WTC11 (cell line): Measurements from ENCODE around the gene MIDN. TPM values are rescaled to one million over a fixed set of nuclear protein-coding genes. Genes with fewer than 3 reads are reported as not detected.
A peak's percentile ranks its signal among the peaks of the same experiment; 100 is the strongest.

Experiments used
- ATAC-seq: fragments of 200-7000 bp; cut with Tn5 transposase; 2 replicates; pipeline ENCODE4 v1.10.0; 2021; ENCODE audit warnings: mild to moderate bottlenecking, moderate library complexity
- CTCF ChIA-PET: fragments of 300-600 bp; sonication (Branson Sonifier 250); formaldehyde crosslinking; loops from one replicate; lab custom pipeline; 2021; ENCODE audit warnings: antibody characterized with exemption; lab: Charles Lee
- POLR2A ChIA-PET: fragments of 350-600 bp; sonication (Branson Sonifier 250); formaldehyde crosslinking; loops from one replicate; lab custom pipeline; 2021; ENCODE audit warnings: antibody characterized with exemption; lab: Charles Lee
- DNase-seq: peaks from one replicate; pipeline ENCODE4 v3.0.0; 2021; ENCODE audit warnings: low spot score
- H3K27ac Mint-ChIP-seq: 2 replicates; pipeline ENCODE4 v1.8.0; 2021; ENCODE audit warnings: mixed read lengths
- H3K27me3 Mint-ChIP-seq: 2 replicates; pipeline ENCODE4 v1.8.0; 2021; ENCODE audit warnings: low read depth, mild to moderate bottlenecking, moderate library complexity, mixed read lengths
- H3K36me3 Mint-ChIP-seq: 2 replicates; pipeline ENCODE4 v1.8.0; 2021; ENCODE audit warnings: mixed read lengths
- H3K4me1 Mint-ChIP-seq: 2 replicates; pipeline ENCODE4 v1.8.0; 2022; ENCODE audit warnings: mixed read lengths
- H3K4me3 Mint-ChIP-seq: 2 replicates; pipeline ENCODE4 v1.8.0; 2021; ENCODE audit warnings: mild to moderate bottlenecking, moderate library complexity, mixed read lengths
- H3K9me3 Mint-ChIP-seq: 2 replicates; pipeline ENCODE4 v1.8.0; 2021; ENCODE audit warnings: mixed read lengths
- EMX1 ChIP-seq: fragments of 250-450 bp; sonication (Bioruptor Pico); IDR thresholded peaks from 2 replicates; pipeline ENCODE4 v1.8.0; 2021; ENCODE audit warnings: mild to moderate bottlenecking
- ETV6 ChIP-seq: sonication (generic); formaldehyde crosslinking; IDR thresholded peaks from 2 replicates; pipeline ENCODE4 v1.8.1; 2022; ENCODE audit warnings: mild to moderate bottlenecking, missing genetic modification reagents
- NFE2L1 ChIP-seq: sonication (generic); formaldehyde crosslinking; IDR thresholded peaks from 2 replicates; pipeline ENCODE4 v1.8.1; 2023; ENCODE audit warnings: missing genetic modification reagents
- TEAD4 ChIP-seq: sonication (generic); formaldehyde crosslinking; IDR thresholded peaks from 2 replicates; pipeline ENCODE4 v1.8.0; 2022; ENCODE audit warnings: mild to moderate bottlenecking, missing genetic modification reagents
- TP53 ChIP-seq: sonication (generic); formaldehyde crosslinking; IDR thresholded peaks from 2 replicates; pipeline ENCODE4 v1.8.1; 2023; ENCODE audit warnings: mild to moderate bottlenecking, missing genetic modification reagents
- ZNF138 ChIP-seq: sonication (generic); formaldehyde crosslinking; conservative IDR thresholded peaks from 2 replicates; pipeline ENCODE4 v1.8.1; 2022; ENCODE audit warnings: mild to moderate bottlenecking, moderate library complexity, missing genetic modification reagents
- ZNF671 ChIP-seq: fragments of 250-450 bp; sonication (Bioruptor Pico); IDR thresholded peaks from 2 replicates; pipeline ENCODE4 v1.8.0; 2021; ENCODE audit warnings: mild to moderate bottlenecking
- total RNA-seq: library from RNA; stranded (reverse); gene quantifications from 3 replicates; pipeline ENCODE4 v1.2.3, GENCODE V29; 2021
- TF ChIP-seq, protein P1 (sequence below): fragments of 250-450 bp; sonication (Bioruptor Pico); IDR thresholded peaks from 2 replicates; pipeline ENCODE4 v1.9.0; 2021; ENCODE audit warnings: mild to moderate bottlenecking
- TF ChIP-seq, protein P2 (sequence below): fragments of 250-450 bp; sonication (Bioruptor Pico); IDR thresholded peaks from 2 replicates; pipeline ENCODE4 v1.9.0; 2021; ENCODE audit warnings: moderate library complexity, mild to moderate bottlenecking, inconsistent platforms, borderline replicate concordance
- TF ChIP-seq, protein P3 (sequence below): sonication (generic); formaldehyde crosslinking; IDR thresholded peaks from 2 replicates; pipeline ENCODE4 v1.8.1; 2023; ENCODE audit warnings: mild to moderate bottlenecking, missing genetic modification reagents
- TF ChIP-seq, protein P4 (sequence below): sonication (generic); formaldehyde crosslinking; IDR thresholded peaks from 2 replicates; pipeline ENCODE4 v1.8.0; 2022; ENCODE audit warnings: mild to moderate bottlenecking, missing genetic modification reagents
- TF ChIP-seq, protein P5 (sequence below): sonication (generic); formaldehyde crosslinking; IDR thresholded peaks from 2 replicates; pipeline ENCODE4 v1.8.0; 2022; ENCODE audit warnings: missing genetic modification reagents
- TF ChIP-seq, protein P6 (sequence below): fragments of 250-450 bp; sonication (Bioruptor Pico); IDR thresholded peaks from 2 replicates; pipeline ENCODE4 v1.9.0; 2021; ENCODE audit warnings: mild to moderate bottlenecking, borderline replicate concordance

Gene MIDN
- total RNA-seq, 1 experiment from 2014 or later, result 189 TPM

DNA sequence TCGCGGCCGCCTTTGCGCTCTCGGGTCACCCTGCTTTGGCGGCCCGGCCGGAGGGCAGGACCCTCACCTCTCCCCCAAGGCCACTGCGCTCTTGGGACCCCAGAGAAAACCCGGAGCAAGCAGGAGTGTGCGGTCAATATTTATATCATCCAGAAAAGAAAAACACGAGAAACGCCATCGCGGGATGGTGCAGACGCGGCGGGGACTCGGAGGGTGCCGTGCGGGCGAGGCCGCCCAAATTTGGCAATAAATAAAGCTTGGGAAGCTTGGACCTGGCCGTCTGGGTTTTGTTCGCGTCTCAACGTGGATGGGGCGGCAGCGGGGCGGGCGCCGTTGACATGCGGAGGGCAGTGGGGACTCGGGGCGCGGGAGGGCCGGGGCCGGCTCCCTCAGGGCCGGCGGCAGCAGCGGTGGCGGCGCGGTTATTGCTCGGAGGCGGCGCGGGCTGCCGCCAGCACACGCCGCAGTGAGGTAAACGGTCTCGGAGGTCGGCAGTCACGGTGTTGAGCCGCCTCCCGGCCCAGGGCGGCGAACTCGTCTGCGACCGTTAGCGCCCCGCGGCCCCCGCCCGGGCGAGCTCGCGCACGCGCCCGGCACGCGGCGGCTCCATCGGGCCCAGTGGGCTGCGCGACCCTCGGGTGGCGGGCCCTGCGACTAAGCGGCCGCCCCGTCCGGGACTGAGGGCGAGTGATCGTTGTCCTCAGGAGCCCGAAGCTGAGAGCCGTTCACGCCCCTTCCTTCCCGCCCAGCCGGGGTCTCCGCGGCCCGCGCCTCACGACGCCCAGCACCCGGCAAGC lies 20.0 kb upstream of the MIDN start:
- ATAC-seq, result peak; percentile 9
- no peaks in the 10 kb centered on the region for H3K9me3 Mint-ChIP-seq

DNA sequence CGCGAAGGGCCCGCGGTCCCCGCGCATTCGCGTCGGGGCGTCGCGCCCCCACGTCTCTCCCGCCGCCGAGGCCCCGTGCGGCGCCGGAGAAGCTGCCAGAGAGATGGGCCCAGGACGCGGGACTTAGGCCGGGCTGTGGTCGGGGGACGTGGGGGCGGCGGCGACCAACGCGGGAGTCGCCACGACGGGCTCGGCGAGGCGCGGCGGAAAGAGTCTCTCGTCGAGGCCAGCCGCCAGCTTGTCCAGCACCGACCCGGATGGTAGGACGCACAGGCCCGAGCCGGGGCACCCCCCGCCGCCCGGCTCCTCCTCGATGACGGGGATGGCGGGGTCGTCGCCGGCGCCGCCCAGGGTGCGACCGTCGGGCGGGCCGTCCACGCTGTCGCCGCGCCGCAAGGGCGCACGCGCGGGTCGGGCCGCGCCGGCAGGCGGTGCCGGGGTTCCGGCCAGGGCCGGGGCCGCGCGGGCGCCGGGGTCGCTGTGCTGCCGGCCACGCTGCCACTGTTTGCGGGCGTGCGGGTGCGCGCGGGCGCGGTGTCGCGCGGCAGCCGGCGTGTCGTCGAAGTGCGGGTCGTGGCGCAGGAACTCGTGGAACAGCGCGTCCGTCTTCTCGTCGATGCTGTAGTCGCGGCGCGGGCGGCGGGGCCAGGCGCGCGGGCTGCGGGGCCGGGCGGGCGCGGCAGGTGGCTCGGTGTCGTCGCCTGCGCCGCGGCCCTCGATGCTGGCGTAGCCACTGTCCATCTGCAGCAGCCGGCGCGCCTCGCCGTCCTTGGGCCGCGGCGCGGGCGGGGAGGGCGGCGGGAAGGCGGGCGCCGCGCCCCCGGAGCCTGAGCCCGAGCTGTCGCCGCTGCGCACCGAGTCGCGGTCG lies 19.1 kb upstream of the MIDN start:
- Mint-ChIP-seq H3K4me1 (no peaks in the 10 kb centered on the region), H3K27me3 (no peaks in the 10 kb centered on the region), H3K27ac (no peak overlapping the region), H3K9me3 (no peaks in the 10 kb centered on the region), H3K36me3 (no peaks in the 10 kb centered on the region), H3K4me3 (no peak overlapping the region)
- CTCF ChIA-PET, result interaction anchor here (0.7 to 1.6 kb wide), 5 partner anchors 12 to 37 kb away, joined by 3 to 10 read pairs (median 5); no protein-coding TSS in a partner anchor
- DNase-seq (no peak), ATAC-seq (no peak)
- POLR2A ChIA-PET, result no interaction called here
- TF ChIP-seq ETV6 (CRISPR knock-in tag) (no peak), ZNF671 (CRISPR knock-in tag) (no peak), TP53 (no peak)
- TF ChIP-seq, protein P1, sequence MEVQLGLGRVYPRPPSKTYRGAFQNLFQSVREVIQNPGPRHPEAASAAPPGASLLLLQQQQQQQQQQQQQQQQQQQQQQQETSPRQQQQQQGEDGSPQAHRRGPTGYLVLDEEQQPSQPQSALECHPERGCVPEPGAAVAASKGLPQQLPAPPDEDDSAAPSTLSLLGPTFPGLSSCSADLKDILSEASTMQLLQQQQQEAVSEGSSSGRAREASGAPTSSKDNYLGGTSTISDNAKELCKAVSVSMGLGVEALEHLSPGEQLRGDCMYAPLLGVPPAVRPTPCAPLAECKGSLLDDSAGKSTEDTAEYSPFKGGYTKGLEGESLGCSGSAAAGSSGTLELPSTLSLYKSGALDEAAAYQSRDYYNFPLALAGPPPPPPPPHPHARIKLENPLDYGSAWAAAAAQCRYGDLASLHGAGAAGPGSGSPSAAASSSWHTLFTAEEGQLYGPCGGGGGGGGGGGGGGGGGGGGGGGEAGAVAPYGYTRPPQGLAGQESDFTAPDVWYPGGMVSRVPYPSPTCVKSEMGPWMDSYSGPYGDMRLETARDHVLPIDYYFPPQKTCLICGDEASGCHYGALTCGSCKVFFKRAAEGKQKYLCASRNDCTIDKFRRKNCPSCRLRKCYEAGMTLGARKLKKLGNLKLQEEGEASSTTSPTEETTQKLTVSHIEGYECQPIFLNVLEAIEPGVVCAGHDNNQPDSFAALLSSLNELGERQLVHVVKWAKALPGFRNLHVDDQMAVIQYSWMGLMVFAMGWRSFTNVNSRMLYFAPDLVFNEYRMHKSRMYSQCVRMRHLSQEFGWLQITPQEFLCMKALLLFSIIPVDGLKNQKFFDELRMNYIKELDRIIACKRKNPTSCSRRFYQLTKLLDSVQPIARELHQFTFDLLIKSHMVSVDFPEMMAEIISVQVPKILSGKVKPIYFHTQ (CRISPR knock-in tag), result no peak
- TF ChIP-seq, protein P2, sequence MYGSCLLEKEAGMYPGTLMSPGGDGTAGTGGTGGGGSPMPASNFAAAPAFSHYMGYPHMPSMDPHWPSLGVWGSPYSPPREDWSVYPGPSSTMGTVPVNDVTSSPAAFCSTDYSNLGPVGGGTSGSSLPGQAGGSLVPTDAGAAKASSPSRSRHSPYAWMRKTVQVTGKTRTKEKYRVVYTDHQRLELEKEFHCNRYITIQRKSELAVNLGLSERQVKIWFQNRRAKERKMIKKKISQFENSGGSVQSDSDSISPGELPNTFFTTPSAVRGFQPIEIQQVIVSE (CRISPR knock-in tag), result no peak
- TF ChIP-seq, protein P3, sequence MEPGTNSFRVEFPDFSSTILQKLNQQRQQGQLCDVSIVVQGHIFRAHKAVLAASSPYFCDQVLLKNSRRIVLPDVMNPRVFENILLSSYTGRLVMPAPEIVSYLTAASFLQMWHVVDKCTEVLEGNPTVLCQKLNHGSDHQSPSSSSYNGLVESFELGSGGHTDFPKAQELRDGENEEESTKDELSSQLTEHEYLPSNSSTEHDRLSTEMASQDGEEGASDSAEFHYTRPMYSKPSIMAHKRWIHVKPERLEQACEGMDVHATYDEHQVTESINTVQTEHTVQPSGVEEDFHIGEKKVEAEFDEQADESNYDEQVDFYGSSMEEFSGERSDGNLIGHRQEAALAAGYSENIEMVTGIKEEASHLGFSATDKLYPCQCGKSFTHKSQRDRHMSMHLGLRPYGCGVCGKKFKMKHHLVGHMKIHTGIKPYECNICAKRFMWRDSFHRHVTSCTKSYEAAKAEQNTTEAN (CRISPR knock-in tag), result no peak
- TF ChIP-seq, protein P4, sequence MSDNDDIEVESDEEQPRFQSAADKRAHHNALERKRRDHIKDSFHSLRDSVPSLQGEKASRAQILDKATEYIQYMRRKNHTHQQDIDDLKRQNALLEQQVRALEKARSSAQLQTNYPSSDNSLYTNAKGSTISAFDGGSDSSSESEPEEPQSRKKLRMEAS (CRISPR knock-in tag), result no peak

More for the DNA sequence above, 20.0 kb upstream of the MIDN start:
- no peak overlapping the region for H3K4me3 Mint-ChIP-seq
- H3K36me3 Mint-ChIP-seq, result no peaks in the 10 kb centered on the region
- H3K4me1 Mint-ChIP-seq, result no peaks in the 10 kb centered on the region
- ChIA-PET CTCF (interaction anchor here (0.6 to 1.6 kb wide), 5 partner anchors 12 to 67 kb away, joined by 3 to 6 read pairs (median 3); no protein-coding TSS in a partner anchor), POLR2A (no interaction called here)
- TF ChIP-seq ZNF138 (CRISPR knock-in tag) (no peak), TEAD4 (no peak), EMX1 (CRISPR knock-in tag) (no peak), NFE2L1 (CRISPR knock-in tag) (no peak)
- TF ChIP-seq, protein P5, sequence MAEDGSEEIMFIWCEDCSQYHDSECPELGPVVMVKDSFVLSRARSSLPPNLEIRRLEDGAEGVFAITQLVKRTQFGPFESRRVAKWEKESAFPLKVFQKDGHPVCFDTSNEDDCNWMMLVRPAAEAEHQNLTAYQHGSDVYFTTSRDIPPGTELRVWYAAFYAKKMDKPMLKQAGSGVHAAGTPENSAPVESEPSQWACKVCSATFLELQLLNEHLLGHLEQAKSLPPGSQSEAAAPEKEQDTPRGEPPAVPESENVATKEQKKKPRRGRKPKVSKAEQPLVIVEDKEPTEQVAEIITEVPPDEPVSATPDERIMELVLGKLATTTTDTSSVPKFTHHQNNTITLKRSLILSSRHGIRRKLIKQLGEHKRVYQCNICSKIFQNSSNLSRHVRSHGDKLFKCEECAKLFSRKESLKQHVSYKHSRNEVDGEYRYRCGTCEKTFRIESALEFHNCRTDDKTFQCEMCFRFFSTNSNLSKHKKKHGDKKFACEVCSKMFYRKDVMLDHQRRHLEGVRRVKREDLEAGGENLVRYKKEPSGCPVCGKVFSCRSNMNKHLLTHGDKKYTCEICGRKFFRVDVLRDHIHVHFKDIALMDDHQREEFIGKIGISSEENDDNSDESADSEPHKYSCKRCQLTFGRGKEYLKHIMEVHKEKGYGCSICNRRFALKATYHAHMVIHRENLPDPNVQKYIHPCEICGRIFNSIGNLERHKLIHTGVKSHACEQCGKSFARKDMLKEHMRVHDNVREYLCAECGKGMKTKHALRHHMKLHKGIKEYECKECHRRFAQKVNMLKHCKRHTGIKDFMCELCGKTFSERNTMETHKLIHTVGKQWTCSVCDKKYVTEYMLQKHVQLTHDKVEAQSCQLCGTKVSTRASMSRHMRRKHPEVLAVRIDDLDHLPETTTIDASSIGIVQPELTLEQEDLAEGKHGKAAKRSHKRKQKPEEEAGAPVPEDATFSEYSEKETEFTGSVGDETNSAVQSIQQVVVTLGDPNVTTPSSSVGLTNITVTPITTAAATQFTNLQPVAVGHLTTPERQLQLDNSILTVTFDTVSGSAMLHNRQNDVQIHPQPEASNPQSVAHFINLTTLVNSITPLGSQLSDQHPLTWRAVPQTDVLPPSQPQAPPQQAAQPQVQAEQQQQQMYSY (CRISPR knock-in tag), result no peak
- TF ChIP-seq, protein P6, sequence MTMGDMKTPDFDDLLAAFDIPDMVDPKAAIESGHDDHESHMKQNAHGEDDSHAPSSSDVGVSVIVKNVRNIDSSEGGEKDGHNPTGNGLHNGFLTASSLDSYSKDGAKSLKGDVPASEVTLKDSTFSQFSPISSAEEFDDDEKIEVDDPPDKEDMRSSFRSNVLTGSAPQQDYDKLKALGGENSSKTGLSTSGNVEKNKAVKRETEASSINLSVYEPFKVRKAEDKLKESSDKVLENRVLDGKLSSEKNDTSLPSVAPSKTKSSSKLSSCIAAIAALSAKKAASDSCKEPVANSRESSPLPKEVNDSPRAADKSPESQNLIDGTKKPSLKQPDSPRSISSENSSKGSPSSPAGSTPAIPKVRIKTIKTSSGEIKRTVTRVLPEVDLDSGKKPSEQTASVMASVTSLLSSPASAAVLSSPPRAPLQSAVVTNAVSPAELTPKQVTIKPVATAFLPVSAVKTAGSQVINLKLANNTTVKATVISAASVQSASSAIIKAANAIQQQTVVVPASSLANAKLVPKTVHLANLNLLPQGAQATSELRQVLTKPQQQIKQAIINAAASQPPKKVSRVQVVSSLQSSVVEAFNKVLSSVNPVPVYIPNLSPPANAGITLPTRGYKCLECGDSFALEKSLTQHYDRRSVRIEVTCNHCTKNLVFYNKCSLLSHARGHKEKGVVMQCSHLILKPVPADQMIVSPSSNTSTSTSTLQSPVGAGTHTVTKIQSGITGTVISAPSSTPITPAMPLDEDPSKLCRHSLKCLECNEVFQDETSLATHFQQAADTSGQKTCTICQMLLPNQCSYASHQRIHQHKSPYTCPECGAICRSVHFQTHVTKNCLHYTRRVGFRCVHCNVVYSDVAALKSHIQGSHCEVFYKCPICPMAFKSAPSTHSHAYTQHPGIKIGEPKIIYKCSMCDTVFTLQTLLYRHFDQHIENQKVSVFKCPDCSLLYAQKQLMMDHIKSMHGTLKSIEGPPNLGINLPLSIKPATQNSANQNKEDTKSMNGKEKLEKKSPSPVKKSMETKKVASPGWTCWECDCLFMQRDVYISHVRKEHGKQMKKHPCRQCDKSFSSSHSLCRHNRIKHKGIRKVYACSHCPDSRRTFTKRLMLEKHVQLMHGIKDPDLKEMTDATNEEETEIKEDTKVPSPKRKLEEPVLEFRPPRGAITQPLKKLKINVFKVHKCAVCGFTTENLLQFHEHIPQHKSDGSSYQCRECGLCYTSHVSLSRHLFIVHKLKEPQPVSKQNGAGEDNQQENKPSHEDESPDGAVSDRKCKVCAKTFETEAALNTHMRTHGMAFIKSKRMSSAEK (CRISPR knock-in tag), result no peak
- H3K27ac Mint-ChIP-seq, result no peak overlapping the region; the same call in 1 of the 2 replicates
- no peak for DNase-seq
- no peaks in the 10 kb centered on the region for H3K27me3 Mint-ChIP-seq
